SK-N-MC (cell line): Measurements from ENCODE around the gene RAB35.

Source experiments
- EZH2 ChIP-seq: fragments of 200-600 bp; sonication (generic); IDR thresholded peaks from one replicate; pipeline ENCODE4 v1.6.1; 2017; ENCODE audit warnings: antibody characterized with exemption
- FOXP2 ChIP-seq: optimal IDR thresholded peaks from 2 replicates; pipeline ENCODE3; 2011; ENCODE audit warnings: mild to moderate bottlenecking, moderate library complexity; ENCODE audit not compliant: insufficient read depth; ENCODE audit errors: extremely low read length, control extremely low read depth
- POLR2AphosphoS5 ChIP-seq: IDR thresholded peaks from 2 replicates; pipeline ENCODE4 v1.6.1; 2012; ENCODE audit warnings: mild to moderate bottlenecking, low read depth, low read length, borderline replicate concordance

DNA sequence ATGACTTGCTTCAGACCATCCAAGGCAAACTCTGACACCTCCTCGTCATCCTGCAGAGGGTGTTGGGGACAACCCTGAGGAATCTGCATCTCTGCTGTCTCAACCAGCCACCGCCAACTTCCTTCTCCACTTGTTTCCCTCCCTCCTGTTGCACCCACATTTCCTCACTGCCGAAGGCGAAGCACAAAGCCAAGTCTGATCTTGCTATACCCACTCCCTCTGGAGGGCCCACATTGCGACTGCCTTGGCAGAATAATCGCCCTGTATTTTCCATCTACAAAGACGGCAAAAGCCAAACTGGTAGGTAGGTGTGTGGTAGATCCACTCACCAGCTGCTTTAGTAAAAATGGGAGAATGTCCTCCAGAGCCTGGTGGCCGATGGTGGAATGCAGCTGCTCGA lies 21.8 kb upstream of the RAB35 start:
- TF ChIP-seq POLR2AphosphoS5 (no peak), EZH2 (no peak), FOXP2 (no peak)
